Hematopoietic multipotent progenitor cell treated with erythropoietin and hydrocortisone succinate and interleukin-3 and kit ligand, for 8 days (in vitro differentiated cells): ENCODE measurements around the gene FGFR3.

Source experiments
- DNase-seq: peaks from one replicate; pipeline ENCODE4 v3.0.0-alpha.2; 2015

Gene FGFR3

DNA sequence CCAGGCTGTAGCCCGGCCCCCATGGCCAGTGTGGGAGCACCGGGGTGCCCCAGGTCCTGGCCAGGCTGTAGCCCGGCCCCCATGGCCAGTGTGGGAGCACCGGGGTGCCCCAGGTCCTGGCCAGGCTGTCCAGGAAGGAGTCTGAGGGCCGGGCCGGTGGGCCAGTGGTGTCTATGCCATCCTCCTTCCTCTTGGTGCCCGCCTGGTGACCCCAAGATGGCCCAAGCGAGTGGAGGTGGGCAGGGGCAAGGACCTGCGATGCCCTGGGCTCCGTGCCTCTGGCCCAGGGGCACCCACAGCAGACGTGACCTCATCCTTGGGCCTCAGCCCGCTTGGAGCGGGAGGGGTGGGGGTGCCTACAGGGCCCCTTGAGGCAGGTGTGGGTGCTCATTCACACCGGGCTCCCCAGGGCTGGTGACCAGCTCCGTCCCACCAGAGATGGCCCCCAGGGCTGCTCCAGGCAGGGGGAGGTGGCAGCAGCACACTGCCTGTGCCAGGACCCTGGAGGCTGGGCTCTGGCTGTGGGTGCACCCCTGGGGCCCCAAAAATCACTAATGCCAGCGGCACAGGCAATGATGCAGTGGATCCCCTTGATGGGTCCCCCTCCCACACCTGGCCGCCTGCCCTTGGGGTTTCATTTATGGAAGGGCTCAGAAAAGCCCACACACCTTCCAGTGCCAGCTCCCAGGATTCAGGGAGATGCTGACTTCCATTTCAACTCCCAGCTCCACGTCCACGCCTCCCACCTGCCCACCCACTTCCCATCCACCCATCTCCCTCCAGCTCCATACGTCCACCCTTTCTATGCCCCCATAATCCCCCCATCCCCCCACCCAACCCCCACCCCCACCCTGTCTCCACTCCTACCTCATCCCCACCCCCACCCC is 36.0 kb upstream of the FGFR3 start:
- DNase-seq: no peak

DNA sequence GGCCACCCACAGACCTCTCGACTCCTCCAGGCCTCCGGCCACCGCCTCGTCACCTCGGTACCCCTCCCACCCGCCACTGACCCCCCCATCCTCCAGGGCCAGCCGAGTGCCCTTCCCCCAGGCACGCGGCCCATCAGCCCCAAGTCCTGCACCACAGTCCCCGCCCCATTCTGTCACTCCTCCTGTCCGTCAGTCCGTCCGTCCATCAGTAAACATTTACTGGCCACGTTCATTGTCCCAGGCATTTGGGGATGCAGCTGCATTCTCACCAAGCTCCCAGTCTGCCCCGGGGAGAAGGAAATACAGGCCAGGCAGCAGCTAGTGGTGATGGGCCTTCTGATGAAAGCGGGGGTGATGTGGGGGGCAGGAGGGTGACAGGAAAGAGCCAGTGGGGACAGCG is 35.3 kb upstream of the FGFR3 start:
- DNase-seq: no peak

DNA sequence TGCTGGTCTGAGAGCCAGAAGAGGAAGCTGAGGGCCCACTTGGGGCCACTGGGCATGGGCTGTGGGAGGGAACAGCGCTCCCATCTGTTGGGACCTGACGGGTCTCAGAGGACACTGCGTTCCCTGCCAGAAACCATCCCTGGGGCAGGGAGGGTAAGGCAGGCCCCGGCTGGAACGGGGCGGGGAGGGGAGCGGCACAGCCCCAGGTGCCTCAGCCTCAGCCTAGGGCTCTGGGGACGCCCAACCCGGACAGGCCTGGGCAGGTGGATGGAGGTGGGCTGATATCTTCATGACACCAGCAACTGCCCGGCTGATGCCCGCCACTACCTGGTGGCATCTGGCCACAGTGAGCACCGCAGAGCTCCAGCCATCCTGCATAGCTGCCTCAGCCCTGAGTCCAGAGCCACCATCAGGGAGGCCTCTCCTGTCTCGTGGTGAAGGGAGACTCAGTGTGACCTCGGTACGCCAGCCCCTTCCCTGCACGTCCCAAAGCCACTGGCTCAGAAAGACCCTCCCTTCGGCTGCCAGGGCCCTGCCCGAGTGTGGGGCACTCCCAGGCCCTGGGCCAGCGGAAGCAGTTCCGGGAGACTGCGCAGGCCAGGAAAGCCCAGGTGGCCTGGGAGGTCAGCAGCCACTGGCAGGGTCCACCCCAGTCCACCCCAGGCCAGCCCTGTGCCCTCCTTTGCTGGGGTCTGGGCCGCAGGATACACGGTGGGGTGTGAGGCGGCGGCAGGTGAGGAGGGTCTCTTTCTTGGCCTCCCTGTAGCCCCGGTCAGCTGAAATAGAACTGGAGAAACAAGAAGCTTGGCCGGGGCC is 34.6 kb upstream of the FGFR3 start:
- DNase-seq: no peak

DNA sequence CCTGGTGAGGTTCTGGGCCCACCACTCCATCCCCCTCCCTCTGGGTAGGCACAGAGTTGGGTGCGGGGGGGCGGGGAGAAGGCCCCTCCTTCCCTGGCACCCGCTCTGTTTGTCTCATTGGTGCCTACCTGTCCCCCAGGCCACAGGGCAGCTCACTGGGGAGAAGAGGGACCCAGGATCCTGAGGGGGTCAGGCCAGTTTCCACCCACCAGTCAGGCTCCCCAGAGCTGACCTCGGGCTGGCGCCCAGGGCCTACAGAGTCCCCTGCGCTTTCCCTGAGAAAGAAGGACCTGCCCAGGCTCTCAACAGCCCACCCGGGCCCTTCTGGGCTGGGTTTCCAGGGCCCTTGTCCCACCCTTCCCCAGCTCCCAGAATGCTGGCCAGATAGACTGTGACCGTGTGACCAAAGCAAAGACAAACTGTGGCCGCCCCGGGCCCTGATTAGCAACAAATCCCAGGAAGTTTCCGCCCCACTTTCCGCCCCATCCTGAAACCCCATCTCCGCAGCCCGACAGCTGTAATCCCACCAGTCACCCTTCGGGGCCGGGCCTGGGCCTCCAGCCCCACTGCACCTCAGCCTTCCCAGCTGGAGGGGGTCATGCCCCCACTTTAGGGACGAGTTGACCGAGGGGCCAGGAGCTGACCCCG is 33.8 kb upstream of the FGFR3 start:
- no peak for DNase-seq

DNA sequence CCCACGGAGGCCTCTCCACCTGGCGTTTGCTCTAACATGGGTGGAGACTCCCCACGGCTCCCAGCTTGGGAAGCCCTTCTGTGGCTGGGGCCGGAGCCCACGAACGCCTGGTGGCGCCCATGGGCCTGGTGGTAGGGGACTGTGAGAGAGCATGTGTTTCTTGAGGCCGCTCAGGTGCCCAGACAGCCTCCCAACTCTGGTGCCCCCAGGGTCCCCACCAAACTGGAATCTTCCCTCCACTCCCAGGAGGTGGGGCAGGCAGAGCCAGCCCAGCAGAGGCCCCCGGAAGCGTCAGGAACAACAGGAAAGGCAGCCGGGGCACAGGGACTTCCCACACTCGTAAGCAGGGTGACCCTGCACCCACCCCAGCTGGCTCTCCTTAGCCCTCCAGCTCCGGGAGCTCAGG is 33.3 kb upstream of the FGFR3 start:
- DNase-seq: no peak

DNA sequence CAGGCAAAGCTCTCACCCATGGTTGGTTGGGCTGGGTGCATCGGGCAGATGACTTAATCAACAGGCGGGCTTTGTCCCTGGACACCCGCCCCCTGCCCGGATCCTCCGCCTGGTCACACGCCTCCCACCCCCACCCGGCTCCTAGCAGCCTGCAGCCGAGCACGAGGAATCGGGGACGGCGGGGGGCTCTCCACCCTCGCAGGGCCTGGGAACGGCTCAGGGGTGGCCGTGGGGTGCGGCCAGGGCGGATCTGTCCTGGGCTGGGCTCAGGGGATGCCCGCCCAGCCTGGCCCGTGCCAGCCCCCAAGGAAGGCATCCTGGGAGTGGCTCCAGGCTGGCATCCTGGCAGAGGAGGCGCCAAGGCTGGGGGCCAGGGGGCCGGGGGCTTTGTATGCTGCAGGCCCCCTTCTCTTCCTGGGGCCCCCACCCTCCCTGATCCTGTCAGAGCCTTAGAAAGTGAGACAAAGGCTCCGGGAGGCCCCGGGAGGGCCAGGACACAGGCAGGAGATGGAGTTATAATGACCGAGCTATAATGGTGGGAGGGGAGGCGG is 32.5 kb upstream of the FGFR3 start:
- DNase-seq: no peak

DNA sequence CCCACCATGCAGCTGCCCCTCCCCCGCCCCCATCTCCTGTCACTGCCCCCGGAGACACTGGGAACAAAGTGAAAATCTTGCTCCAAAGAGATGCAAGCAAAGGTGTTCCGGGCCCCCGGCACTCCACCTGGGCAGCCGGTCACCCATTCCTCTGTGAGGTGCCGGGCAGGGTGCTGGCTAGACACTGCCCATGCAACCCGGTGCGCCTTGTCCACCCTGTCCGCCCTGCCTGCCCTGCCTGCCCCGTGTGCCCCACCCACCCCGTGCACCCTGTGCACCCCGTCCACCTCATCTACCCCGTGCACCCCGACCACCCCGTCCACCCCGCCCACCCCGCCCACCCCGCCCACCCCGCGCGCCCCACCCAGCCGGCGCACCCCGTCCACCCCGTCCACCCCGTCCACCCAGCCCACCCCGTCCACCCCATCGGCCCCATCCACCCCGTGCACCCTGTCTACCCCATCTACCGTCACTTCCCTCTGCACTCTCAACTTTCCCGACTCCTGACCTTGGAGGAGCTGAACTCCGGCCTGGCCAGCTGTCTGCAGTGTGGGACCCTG is 31.9 kb upstream of the FGFR3 start:
- DNase-seq: no peak

DNA sequence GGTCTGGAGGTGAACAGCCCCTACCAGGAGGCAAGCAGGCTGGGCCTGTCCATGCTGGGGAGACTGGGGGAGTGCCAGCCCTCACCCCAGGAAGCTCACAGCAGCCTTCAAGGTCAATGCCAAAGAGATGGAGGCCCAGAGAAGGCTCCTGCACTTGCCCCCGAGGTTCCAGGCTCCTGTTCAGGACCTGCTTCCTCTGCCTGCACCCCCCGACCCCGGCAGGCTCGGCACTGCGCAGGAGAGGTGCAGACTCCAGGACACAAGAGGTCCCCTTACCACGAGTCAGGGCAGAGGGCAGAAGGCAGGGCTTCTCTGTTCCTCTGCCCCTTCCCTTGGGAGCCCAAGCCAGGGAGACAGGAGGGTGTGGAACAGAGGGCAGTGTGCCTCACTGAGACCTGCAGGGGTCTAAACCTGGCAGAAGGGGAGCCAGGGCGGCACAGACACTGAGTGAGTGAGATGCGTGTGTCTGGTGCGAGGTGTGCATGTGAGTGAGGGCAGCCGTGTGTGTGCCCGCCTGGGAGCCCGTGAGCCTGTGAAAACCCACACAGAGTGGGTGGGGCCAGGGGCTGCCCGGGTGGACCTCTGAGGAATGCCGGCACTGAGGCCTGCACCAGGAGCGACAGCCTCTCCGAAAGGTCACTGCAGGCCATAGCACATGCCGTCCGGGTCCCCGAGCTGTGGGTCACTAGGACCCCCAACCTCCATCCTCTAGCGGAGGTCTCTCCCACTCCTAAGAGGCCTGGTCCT is 30.7 kb upstream of the FGFR3 start:
- no peak for DNase-seq

DNA sequence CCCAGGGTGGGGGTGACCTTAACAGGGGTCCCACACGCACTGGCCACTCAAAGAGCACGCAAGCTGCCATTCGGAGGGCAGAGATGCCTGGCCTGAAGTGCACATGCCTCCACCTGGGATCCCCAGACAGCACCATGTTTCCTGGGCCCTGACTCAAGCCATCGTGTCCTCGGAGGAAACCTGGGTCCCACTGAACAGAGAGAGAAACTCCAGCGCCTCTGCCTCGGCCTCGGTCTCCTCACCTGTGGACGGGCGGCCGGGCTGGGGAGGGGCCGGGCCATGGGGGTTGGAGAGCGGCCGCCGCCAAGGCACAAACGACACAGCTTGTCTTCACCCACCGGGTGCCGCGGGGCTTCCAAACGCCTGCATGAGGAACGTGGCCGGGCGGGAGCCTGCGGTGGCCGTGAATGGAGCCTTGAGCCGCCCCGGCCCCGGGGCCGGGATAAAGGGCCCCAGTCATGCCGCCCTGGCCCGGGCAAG is 30.0 kb upstream of the FGFR3 start:
- no peak for DNase-seq

DNA sequence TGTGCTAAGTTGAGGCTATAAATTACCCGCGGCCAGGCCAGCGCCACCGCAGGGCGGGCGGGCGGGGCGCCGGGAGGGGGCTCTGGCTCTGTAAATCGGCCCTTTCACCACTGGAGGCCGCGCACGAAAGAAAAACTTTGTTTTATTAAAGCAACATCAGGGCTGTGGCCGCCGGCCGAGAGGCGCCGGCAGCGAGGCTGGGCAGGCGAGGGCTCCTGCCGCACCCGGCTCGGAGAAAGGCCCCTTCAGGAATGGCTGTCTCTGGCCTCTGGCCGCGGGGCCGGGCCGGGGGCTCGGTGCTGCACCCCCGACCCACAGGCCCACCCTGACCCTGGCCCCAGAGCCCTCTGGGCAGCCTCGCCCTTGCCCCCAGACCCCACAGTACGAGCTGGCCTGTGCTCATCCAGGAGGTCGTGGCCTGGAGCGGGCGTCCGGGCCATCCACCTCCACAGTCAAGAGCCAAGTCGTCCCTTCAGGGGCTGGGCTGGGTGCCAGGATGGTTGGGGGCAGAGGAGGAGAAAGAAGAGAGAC is 29.5 kb upstream of the FGFR3 start:
- DNase-seq: peak; percentile 51

DNA sequence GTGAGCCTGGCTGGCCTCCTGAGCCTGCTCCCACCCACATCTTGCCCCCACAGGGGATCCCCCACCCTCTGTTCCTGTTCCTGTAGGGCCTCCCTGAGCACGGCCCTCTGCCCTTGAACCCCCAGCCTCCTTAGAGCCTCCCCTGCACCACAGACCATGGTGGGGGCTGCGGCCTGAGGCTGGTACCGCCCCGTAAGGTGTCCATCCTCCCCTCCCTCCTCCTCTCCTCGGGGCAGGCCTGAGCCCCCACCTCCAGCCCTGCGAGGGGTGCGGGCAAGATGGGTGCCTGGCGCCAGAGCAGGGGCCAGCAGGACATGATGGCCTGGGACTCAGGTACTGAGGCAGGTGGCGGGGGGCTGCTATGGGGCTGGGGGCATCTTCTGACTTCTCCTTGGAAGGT is 28.4 kb upstream of the FGFR3 start:
- no peak for DNase-seq

DNA sequence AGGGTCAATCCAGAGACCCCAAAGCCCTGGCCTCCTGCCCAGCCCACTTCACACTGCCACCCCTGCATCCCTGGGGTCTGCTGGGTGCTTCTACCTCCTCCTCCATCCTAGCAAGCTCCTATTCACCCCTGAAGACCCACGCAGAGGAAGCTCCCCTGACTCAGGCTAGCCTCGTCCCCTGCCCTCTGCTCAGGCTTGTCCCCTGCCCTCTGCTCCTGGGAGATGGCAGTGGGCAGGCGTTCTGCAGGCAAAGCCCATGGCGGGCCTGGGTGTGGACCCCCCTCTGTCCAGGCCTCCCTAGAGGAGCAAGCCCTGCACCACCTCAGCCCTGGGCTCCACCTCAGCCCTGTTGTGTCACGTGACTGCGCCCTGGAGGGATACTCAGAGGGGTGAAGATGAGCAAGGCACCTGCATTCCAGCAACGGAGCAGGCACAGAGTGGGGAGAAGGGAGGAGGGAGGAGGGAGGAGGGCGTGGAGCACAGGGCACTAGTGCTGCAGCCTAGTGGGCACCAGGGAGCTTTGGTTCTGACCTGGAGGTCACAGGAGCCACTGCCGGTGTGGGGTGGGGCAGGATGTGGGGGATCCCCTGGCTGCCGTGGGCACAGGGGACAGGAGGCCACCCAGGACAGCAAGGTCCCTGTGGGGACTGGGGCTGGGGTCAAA is 27.6 kb upstream of the FGFR3 start:
- DNase-seq: no peak

DNA sequence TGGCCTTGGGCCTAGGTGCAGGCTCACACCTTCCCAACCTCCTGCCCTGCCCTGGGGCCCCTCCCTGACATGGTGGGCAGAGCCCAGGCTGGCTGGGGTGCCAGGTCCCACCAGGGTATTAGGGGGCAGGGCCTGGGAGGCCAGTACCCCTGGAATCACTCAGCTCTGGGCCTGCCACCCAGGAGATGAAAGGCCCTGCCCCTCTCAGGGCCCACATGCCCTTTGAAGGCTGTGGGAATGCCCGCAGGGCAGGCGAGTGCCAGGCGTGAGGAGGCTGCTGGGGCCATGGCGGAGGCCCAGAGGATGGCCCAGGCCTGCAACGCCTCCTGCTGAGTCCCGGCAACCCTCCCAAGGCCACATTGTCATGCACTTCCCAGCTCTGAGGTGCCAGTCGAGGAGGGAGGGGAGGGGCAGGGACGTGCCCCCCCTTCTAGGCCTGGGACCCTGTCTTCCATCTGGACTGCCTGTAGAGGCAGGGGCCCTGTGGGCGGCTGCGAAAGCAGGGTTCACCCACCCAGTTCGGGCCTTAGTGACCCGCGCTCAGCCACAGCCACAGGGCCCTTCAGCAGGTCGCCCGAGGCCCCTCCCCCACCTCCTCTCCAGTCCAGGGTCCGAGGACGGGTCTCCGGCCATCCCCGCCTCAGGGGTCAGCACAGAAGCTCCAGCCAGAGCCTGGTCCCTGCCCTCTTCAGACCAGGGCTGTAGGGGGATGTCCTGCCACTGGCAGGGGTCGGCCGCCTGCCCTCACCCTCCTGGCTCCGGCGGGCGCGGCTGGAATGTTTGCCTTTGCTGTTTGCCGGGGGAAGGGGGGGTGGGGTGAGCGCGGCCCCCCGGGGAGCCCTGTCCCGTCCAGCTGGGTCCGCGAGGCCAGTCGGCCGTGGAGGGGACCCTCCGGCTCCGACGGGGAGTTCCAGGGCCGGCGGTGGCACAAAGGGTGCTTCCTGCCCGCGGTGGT is 26.7 kb upstream of the FGFR3 start:
- no peak for DNase-seq

DNA sequence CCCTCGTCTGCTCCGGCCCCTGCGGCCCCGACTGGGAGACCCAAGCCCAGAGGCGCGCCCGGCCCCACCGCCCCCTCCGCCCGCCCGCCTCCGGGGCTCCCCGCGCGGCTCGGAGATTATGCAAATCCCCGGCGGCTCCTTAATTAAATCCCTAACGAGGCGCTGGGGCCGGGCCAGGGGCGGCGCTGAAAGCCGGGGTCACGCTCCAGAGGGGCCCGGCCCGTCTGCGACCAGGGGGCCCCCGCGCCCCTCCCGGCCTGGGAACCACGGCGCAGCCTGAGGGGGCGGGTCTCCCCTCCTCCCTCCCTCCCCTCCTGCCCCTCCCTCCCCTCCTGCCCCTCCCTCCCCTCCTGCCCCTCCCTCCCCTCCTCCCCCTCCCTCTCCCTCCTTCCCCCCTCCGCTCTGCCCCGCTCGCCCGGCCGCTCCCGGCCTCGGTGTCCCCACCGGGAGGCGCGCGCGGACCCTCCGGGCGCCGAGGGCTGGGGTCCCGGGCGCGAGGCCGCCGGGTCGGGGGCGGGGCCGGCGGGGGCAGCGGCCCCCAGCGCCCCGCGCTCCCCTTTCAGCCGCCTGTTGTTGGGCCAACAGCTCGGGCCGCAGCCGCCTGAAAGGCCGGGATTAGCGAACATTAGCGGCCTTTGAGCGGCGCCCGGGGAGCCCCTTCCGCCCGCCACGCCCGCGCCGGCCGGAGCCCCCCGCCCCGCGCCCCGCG is 25.9 kb upstream of the FGFR3 start:
- no peak for DNase-seq

DNA sequence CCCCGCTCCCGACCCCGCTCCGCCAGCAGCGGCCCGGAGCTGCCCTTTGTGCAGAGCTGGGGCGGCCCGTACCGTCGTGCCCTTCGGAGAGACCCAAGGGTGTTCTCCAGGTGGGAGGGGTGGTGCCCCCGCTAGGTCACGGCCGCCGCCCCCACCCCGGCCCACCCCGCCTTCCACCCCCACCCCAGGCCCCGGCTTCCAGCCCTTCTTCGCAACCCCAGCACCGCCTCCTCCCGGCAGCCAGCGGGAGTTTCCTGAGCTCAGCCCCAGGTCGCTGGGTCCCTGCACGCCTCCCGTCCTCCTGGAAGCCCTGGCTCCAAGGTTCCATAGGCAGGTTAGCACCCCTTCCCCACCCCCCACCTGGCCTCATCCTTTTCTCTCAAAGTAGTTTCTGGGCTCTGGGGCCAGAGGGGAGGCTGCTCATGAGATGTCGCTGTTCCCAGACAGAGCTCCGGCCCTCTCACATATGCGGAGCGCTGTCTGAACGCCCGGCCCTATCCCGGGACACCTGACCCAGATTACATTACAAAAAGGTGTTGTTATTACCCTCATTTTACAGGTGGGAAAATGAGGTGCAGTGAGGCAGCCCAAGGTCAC is 25.2 kb upstream of the FGFR3 start:
- peak; percentile 31 for DNase-seq

DNA sequence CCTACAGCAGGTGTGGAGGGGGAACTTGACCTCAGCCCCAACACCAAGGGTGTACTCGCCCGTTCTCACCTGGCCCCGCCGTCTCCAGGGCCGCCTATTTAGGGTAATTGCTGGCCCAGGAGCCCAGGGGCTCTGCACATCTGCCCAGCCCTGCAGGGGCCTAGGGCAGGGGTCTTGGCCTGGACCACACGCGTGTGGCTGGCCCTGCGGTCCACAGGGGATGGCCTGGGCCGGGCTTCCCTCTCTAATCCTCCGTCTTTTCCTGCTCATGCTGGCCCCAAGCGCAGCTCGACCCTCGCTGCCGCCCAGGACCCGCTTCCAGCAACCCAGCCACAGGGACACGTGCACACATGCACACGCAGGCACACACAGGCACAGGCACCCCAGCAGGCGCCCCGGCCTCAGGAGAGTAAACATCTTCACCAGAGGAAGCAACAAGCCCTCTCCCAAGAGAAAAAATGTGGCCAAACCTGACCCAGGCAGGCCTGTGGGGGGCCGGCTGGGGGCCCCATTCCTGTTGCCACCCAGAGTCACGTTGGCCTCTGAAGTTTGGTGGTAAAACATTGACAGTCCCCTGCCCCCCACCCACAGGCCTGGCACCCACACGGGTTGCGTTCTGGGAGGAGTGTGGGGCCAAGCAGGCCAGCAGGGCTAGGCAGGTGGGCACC is 24.6 kb upstream of the FGFR3 start:
- no peak for DNase-seq

DNA sequence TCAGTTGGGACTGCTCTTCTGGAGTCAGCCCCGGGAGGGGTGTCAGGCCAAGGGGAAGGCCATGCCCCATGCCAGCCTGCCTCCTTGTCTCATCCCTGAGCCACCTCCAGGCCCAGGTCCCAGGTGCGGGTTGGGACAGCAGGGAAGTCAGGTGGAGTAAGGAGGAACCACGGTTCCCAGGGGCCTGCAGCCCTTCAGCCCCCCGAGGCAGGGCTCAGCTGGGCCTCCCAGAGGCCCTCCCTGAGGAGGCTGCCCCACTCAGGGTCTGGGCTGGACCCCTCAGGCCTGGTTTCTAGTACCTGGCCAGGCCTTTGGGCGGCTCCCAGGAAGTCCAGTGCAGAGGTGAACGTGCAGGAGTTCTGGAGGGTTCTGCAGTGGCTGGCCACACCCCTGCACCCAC is 23.4 kb upstream of the FGFR3 start:
- DNase-seq: no peak

DNA sequence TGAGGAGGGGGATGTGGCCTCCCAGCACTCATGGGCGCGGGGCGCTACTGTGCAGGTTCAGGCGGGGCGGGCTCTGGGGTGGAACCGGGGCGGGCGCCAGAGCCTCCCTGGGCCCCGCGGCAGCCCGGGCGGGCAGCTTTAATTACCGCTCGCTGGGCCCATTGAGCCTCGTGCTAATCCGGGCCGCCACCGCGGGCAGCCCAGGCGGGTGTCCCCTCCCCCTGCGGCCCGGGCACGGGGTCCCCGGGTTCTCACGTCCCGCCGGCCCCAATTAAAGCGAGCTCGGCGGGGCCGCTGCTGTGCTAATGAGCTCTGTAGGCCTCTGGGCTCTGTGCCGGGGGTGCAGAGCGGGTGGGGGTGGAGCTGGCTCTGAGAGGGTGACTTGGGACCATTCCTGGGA is 22.8 kb upstream of the FGFR3 start:
- DNase-seq: no peak
